ENCODE data around the gene UBE2V1. TPM values are rescaled to one million over a fixed set of nuclear protein-coding genes. Genes with fewer than 3 reads are reported as not detected.
A peak's percentile ranks its signal among the peaks of the same experiment; 100 is the strongest.

Gene UBE2V1
- total and polyA plus RNA-seq, 2 of the 13 experiments (the other 11 are each of a cell fraction or from before 2014, with no cell fraction given), result 81.3 to 132 TPM

- TF ChIP-seq UBTF (CRISPR knock-in tag; IDR thresholded peaks at IDR 0.05), result peak; percentile 86
- no peak for TF ChIP-seq LBX2 (CRISPR knock-in tag; IDR thresholded peaks at IDR 0.05; ENCODE audit: borderline replicate concordance)
- peak; percentile 35; the same call in 1 of the 2 replicates for TF ChIP-seq ZNF512B (CRISPR knock-in tag; IDR thresholded peaks at IDR 0.05; ENCODE audit: borderline replicate concordance)
- no peak for TF ChIP-seq SYNCRIP (IDR thresholded peaks at IDR 0.05; ENCODE audit: insufficient read depth, low read depth, low read length)
- TF ChIP-seq ZNF839 (CRISPR knock-in tag; IDR thresholded peaks at IDR 0.05; ENCODE audit: borderline replicate concordance), result no peak
- TF ChIP-seq ZBTB21 (CRISPR knock-in tag; IDR thresholded peaks at IDR 0.05), result no peak; the same call in 1 of the 2 replicates
- TF ChIP-seq ZNF180 (CRISPR knock-in tag; IDR thresholded peaks at IDR 0.05; ENCODE audit: borderline replicate concordance, low read depth), result peak; percentile 84; the same call in 1 of the 2 replicates
- no peak for TF ChIP-seq HNF4A (CRISPR knock-in tag; IDR thresholded peaks at IDR 0.05)
- no peak for TF ChIP-seq NONO (IDR thresholded peaks at IDR 0.05)
- TF ChIP-seq NONO (CRISPR knock-in tag; conservative IDR thresholded peaks at IDR 0.05), result peak; percentile 41; the same call in 1 of the 2 replicates
- peak; percentile 57; the same call in 1 of the 2 replicates for TF ChIP-seq TMF1 (CRISPR knock-in tag; IDR thresholded peaks at IDR 0.05; ENCODE audit: low read depth)
- peak; percentile 56; the same call in 1 of the 2 replicates for TF ChIP-seq HOXD1 (CRISPR knock-in tag; IDR thresholded peaks at IDR 0.05)
- TF ChIP-seq RBM39 (IDR thresholded peaks at IDR 0.05; ENCODE audit: low read depth, low read length, poor library complexity, severe bottlenecking), result no peak
- peak; percentile 96 for TF ChIP-seq ZNF782 (CRISPR knock-in tag; IDR thresholded peaks at IDR 0.05; ENCODE audit: borderline replicate concordance)
- TF ChIP-seq SMAD9 (CRISPR knock-in tag; IDR thresholded peaks at IDR 0.05), result no peak
- TF ChIP-seq HNRNPL (IDR thresholded peaks at IDR 0.05; ENCODE audit: low read depth, low read length), result no peak
- 0 out of 2 replicates have a peak, but pooled peaks have one; percentile 19 for TF ChIP-seq FOXA3 (CRISPR knock-in tag; IDR thresholded peaks at IDR 0.05)
- peak; percentile 74 for TF ChIP-seq MTERF4 (CRISPR knock-in tag; IDR thresholded peaks at IDR 0.05)
- TF ChIP-seq ATF7 (IDR thresholded peaks at IDR 0.05), result no peak
- TF ChIP-seq ATF7 (CRISPR knock-in tag; IDR thresholded peaks at IDR 0.05), result peak; percentile 66; the same call in 1 of the 2 replicates
- TF ChIP-seq MAF1 (CRISPR knock-in tag; IDR thresholded peaks at IDR 0.05; ENCODE audit: borderline replicate concordance), result no peak
- TF ChIP-seq ZNF121 (CRISPR knock-in tag; IDR thresholded peaks at IDR 0.05), result peak; percentile 24; the same call in 1 of the 2 replicates
- no peak for TF ChIP-seq ZNF841 (CRISPR knock-in tag; IDR thresholded peaks at IDR 0.05; ENCODE audit: borderline replicate concordance)
Measured at GRCh38 chr20:50054626-50055511, 58.1 kb downstream of the UBE2V1 start (continued).
